ENCODE data around the gene FOXO4.

FOXO4 gene

GRCh38 chrX:71067089-71067488, 28.6 kb upstream of the FOXO4 start:
- DNase-seq (ENCODE audit: extremely low read depth, low read depth), result no peak
- no peak for TF ChIP-seq CTCF (IDR thresholded peaks at IDR 0.05; ENCODE audit: low read depth, low read length)

- no peak for TF ChIP-seq CTCF (IDR thresholded peaks at IDR 0.05; ENCODE audit: low read depth, low read length)
- DNase-seq (ENCODE audit: extremely low read depth, low read depth), result no peak
These were observed 28.0 kb upstream of the FOXO4 start for GRCh38 chrX:71067712-71068043.

- DNase-seq (ENCODE audit: extremely low read depth, low read depth), result peak; percentile 87
- no peak for TF ChIP-seq CTCF (IDR thresholded peaks at IDR 0.05; ENCODE audit: low read depth, low read length)
These were observed 27.4 kb upstream of the FOXO4 start, which contains the start of gene SNX12 for GRCh38 chrX:71068044-71068918. Gene SNX12 (minus strand): TSS chrX:71068334. CDS start chrX:71068306, 28 bp downstream.

- no peak for TF ChIP-seq CTCF (IDR thresholded peaks at IDR 0.05; ENCODE audit: low read depth, low read length)
- DNase-seq (ENCODE audit: extremely low read depth, low read depth), result no peak
These were observed 25.1 kb upstream of the FOXO4 start for GRCh38 chrX:71070531-71070930.

GRCh38 chrX:71081330-71082123, 14.1 kb upstream of the FOXO4 start:
- no peak for DNase-seq (ENCODE audit: extremely low read depth, low read depth)
- no peak for TF ChIP-seq CTCF (IDR thresholded peaks at IDR 0.05; ENCODE audit: low read depth, low read length)

GRCh38 chrX:71082124-71082647, 13.5 kb upstream of the FOXO4 start:
- TF ChIP-seq CTCF (IDR thresholded peaks at IDR 0.05; ENCODE audit: low read depth, low read length), result no peak

GRCh38 chrX:71082822-71083221, 12.8 kb upstream of the FOXO4 start:
- TF ChIP-seq CTCF (IDR thresholded peaks at IDR 0.05; ENCODE audit: low read depth, low read length), result no peak
- no peak for DNase-seq (ENCODE audit: extremely low read depth, low read depth)

More at GRCh38 chrX:71082124-71082647, 13.5 kb upstream of the FOXO4 start:
- DNase-seq (ENCODE audit: extremely low read depth, low read depth), result no peak
